Loucy (cell line): Measurements from ENCODE around the gene TPCN2.

Experiments
- EZH2phosphoT487 ChIP-seq: fragments of 200-600 bp; IDR thresholded peaks from 2 replicates; pipeline ENCODE4 v1.6.1; 2018; ENCODE audit warnings: antibody characterized with exemption, mild to moderate bottlenecking, moderate library complexity, borderline replicate concordance
- TF ChIP-seq, protein P1 (sequence below): fragments of 200-600 bp; sonication (generic); conservative IDR thresholded peaks from 2 replicates; pipeline ENCODE4 v1.5.1; 2014; ENCODE audit warnings: mild to moderate bottlenecking, antibody characterized with exemption, low read length

GRCh38 chr11:69052343-69053168 lies 3.8 kb downstream of the TPCN2 start:
- TF ChIP-seq, protein P1, sequence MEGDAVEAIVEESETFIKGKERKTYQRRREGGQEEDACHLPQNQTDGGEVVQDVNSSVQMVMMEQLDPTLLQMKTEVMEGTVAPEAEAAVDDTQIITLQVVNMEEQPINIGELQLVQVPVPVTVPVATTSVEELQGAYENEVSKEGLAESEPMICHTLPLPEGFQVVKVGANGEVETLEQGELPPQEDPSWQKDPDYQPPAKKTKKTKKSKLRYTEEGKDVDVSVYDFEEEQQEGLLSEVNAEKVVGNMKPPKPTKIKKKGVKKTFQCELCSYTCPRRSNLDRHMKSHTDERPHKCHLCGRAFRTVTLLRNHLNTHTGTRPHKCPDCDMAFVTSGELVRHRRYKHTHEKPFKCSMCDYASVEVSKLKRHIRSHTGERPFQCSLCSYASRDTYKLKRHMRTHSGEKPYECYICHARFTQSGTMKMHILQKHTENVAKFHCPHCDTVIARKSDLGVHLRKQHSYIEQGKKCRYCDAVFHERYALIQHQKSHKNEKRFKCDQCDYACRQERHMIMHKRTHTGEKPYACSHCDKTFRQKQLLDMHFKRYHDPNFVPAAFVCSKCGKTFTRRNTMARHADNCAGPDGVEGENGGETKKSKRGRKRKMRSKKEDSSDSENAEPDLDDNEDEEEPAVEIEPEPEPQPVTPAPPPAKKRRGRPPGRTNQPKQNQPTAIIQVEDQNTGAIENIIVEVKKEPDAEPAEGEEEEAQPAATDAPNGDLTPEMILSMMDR: no peak
- TF ChIP-seq EZH2phosphoT487: no peak
